Measurements from ENCODE around the gene FST.

FST gene

GRCh38 chr5:53476019-53476418 is 4.4 kb upstream of the FST start:
- DNase-seq: no peak

DNA sequence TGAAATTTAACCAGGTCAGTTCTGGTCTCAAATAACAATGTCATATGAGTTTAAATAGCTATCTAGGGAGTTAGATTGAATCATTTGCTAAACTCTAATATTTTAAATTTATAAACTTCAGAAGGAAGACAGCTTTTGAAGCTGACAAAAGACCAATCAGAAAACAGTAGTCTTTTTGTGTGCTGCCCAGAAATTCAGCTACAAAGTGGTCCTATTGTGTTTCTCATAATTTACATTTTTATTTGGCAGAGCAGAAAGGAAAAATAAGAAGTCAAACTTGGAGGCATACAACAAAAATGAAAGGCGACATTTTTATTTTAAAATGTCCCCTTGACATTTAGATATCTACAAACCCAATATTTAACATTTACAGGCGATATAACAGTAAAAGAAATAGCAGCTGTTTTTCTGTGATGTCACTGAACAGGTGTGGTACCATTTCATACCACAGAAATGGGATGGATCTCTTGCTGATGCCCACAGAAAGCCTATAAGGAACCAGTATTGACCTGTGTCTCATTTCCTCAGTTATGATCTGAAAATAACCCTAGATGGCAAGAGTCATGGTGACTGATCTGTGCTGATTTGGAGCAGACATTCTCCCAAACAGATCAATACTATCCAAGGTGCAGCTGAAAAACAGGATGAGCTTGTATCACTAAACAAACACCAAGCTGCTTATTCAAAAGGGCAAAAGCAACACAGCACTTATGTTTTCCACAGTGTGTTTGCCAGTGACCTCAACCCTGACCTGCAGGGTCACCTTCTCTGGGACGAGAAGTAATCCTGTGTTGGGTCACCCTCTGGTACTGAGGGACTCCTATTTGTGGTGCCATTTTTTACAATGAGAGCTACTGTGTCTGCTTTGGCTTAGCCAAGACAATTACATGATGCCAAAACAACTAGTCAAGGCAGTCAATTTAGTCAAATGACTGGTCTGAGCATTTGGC is 3.6 kb upstream of the FST start:
- DNase-seq: no peak

GRCh38 chr5:53478411-53479044 is 1.9 kb upstream of the FST start:
- no peak for DNase-seq

- no peak for DNase-seq
These were observed 1.3 kb upstream of the FST start for GRCh38 chr5:53479045-53479589.

DNA sequence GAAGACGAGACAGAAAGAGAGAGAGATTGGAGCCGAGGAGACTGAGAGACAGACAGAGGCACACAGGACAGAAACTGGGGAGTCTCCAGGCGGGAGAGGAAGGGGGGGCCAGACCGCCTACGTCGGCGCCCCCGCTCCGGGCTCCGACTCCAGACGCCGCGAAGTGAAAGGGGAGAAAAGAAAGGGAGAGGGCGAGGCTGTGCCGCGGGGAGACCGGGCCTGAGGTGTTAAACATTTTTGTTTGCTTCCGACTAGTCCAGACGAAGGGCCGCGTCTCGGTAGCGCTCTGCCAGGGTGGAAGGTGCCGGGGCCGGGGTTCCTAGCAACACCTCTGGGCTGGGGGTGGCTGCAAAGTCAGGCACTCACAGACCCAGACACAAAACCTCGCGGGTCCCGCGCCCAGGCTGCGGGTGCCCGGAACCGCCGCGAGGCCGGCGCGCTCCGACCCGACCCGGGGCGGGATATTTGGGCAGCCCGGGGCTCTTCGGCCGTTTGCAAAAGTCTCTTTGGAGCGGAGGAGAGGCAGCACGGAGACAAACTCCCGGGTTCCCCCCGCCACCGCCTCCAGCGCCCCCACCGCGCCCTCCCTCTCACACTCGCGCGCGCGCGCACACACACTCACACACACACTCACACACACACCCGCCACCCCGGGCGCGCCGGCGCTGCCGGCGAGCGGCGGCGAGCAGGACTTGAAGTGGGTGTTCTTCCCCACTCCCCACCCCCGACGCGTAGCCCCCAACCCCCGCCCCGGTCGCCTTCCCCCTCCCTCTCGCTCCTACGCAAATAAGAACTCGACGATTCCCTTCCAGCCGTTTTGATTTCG is 626 bp upstream of the FST start:
- no peak for DNase-seq

DNA sequence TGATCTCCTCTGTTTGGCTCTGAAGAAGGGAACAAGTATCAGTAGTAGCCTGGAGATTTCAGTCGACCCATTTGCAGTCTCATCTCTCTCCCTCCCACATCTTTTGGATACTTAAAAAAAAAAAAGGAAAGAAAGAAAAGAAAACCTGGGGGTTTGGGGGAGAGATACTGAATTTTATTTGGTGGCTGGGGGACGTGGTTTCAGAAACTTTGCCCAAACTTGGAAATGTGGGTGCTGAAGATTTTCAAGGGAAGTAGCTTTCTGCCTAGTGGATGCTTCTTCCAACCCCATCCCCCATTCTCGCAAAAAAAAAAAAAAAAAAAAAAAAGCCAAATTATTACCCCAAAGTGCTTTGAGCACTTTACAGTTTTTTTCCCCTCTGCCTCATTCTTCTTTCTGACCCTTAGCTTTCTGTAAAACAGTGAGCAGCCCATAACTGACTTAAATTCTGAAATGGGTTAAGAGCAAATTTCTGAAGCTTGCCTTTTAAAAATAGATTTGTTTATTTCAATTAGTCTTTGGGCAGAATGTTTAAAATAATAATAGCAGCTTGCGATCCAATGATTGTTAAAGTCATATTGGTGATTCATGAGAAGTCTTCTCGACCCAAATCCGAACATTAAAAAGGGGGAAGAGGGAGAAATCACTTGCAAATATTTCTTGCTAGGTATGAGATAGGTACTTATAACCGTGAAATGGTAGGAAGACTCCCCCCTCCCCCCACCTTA is 894 bp downstream of the FST start:
- DNase-seq: no peak

DNA sequence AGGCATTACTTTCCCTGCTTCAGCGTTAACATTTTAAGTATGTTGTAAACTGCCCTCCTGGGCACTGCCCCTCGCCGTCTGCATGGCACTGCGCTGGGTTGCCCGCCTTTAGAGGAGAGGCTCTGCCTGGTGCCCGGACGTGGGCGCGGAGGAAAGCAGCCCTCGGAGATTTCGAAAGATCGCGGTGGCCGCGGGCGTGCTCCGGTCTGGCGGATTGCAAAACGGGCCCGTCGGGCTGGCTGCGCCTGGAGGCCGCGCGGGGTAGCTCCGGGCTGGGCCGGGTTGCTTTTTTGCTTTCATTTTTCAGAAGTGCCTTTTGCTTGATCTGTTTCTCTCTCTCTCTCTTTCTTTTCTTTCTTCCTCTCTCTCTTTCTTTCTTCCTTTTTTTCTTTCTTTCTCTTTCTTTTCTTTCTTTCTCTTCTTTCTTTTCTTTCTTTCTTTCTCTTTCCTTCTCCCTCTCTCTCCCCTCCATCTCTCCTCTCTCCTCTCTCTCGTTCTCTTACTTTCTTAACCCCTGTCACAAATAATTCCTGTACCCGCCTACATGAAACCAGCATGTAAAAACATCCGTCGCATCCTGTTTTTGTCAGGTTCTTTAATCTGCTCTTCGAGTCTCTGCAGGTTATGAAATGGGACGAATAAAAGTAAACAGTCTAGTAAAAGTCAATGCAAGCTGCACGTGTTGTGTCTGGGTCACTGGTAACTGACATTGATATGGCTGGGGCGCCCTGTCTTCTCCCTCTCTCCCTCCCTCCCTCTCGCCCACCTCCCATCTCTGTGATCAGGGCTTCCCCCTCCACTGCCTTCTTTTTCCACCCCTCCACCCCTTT is 1.7 kb downstream of the FST start:
- peak; percentile 45 for DNase-seq

DNA sequence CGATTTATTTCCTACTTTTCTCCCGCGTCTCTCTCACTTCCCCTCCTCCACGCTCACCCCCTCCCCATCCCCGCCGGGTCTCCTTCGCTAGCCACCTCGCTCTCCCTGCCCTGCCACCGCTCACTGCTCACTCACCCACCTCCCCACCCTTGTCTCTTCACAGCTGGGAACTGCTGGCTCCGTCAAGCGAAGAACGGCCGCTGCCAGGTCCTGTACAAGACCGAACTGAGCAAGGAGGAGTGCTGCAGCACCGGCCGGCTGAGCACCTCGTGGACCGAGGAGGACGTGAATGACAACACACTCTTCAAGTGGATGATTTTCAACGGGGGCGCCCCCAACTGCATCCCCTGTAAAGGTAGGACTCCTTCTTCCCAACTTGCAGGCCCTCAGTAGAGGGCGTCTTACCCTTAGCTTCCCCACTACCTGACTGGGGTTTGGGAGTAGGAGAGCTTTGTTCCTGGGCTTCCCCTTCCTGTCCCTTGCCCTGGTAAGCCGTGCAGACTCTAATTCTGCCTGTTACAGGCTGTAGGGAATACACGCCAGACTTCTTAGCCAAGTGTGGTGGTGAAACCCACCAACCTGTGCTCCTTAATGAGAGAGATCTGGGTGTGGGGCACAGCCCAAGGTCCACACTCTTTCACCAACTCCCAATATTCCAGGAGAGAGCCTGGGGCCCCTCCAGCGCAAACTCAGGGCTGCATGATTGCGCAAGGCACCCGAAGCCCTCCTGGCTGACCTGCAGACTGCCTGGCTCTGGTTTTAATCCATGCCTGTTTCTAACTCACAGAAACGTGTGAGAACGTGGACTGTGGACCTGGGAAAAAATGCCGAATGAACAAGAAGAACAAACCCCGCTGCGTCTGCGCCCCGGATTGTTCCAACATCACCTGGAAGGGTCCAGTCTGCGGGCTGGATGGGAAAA is 2.5 kb downstream of the FST start:
- no peak for DNase-seq

- no peak for DNase-seq
These were observed 7.0 kb downstream of the FST start for GRCh38 chr5:53487436-53487835.

- DNase-seq: no peak
These were observed 7.8 kb downstream of the FST start for GRCh38 chr5:53488195-53488722.

- no peak for DNase-seq
These were observed 10.3 kb downstream of the FST start for GRCh38 chr5:53490747-53491146.

- DNase-seq: no peak
These were observed 20.6 kb downstream of the FST start for GRCh38 chr5:53501054-53501453.

DNA sequence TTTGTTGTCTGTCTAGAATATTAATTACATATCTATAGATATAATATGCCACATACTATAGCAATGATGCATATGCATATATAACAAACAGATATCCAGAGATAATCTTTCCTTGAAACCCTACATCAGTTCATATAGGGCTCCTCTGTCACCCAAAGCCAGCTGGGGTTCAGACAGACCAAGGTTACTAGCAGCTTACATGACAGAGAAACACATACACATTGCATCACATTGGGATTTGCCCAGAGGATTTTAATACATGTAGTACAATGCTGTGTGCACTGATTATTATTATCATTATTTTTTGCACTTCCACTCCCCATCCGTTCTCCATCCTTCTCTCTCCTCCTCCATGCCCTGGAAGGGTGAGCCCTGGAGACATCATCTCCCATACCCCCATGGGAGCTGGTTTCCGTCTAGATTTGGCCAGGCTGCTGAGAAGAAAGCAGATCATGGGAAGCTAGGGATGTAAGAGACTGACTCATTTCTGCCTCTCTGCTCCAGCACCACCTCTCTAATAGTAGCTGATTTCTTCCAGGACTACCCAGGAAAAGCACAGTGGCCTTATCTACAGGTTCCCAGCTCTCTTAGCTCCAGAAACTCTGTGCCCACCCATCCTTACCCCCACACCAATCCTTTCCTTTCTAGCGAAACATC is 23.3 kb downstream of the FST start:
- no peak for DNase-seq

DNA sequence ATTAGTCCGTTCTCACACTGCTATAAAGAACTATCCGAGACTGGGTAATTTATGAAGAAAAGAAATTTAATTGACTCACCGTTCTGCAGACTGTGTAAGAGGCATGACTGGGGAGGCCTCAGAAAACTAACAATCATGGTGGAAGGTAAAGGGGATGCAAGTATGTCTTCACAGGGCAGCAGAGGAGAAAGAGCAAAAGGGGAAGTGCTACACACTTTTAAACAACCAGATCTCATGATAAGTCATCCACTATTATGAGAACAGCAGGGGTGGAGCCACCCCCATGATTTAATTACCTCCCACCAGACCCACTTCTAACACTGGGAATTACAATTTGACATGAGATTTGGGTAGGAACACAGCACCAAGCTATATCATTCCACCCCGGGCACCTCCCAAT is 26.6 kb downstream of the FST start:
- no peak for DNase-seq

DNA sequence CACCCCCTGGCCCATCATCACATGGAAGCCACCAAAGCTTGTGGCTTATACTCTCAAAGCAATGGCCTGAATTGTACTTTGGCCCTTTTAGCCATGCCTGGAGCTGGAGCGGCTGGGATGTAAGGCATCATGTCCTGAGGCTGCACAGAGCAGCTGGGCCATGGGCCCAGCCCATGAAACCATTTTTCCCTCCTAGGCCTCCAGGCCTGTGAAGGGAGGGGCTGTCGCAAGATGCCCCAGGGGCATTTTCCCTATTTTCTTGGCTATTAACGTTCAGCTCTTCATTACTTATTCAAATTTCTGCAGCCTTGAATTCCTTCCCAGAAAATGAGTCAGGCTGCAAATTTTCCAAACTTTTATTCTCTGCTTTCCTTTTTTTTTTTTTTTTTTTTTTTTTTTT is 27.7 kb downstream of the FST start:
- no peak for DNase-seq

DNA sequence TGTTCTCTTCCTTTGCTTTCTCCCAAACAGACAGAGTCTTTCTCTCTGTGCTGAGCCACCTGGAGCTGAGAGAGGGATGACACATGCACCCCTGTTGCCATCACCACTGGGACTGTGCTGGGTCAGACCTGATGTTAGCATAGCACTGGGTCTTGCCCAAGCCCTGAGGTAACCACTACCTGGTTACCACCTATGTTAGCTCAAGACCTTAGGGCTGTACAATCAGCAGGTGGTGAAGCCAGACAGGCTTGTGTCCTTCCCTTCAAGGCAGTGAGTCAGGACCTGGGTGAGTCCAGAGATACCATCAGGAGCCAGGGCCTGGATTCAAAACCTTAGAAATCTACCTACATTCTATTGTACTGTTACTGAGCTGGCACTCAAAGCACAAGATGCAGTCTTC is 32.1 kb downstream of the FST start:
- no peak for DNase-seq

DNA sequence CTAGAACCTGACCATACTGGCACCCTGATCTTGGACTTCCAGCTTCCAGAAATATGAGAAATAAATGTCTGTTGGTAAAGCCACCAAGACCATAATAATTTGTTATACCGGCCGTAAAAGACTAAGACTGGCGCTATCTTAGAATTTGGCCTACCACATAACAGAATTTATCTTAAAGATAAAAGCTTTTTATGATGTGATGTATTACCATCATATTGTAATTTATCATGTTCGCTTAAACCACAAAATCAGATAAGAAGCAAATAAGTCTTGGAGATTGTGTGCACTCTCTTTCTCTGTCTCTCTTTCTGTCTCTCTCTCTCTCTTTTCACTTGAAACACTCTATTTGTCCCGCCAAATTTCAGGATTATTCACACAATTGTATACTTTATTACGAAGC is 35.6 kb downstream of the FST start:
- no peak for DNase-seq

DNA sequence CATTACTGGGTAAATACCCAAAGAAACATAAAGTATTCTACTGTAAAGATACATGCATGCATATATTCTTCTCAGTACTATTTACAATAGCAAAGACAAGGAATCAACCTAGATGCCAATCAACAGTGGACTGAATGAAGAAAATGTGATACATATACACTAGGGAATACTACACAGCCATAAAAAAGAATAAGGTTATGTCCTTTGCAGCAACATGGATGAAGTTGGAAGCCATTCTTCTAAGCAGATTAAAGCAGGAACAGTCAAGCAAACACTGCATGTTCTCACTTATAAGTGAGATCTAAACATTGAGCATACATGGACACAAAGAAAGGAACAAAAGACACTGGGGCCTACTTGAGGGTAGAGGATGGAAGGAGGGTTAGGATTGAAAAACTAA is 40.4 kb downstream of the FST start:
- DNase-seq: no peak

All from stimulated activated CD4-positive, alpha-beta T cell treated with anti-CD3 and anti-CD28 coated beads, Interleukin-12 subunit alpha, Interleukin-12 subunit beta, amount 100 ng/mL, for 4 hours (primary cell).